Panc1 (cell line): ENCODE data around the gene SLC4A2. TPM values are rescaled to one million over a fixed set of nuclear protein-coding genes. Genes with fewer than 3 reads are reported as not detected.

Experiments used
- ATAC-seq: fragments of 200-7000 bp; cut with Tn5 transposase; 2 replicates; pipeline ENCODE4 v1.9.1; 2020; ENCODE audit warnings: mild to moderate bottlenecking, moderate library complexity
- BruUV-seq: library from RNA; stranded (reverse); fragments of 400-500 nt; replicated peaks from 2 replicates; lab custom pipeline; 2021; lab: Mats Ljungman, UMichigan
- CTCF ChIA-PET: fragments of 300-600 bp; sonication (Branson Sonifier 250); formaldehyde crosslinking; loops from one replicate; lab custom pipeline; 2022; ENCODE audit warnings: antibody characterized with exemption; lab: Charles Lee
- POLR2A ChIA-PET: fragments of 300-600 bp; sonication (Branson Sonifier 250); formaldehyde crosslinking; loops from one replicate; lab custom pipeline; 2022; ENCODE audit warnings: antibody characterized with exemption; lab: Charles Lee
- DNase-seq: peaks from one replicate; pipeline ENCODE4 v3.0.0-alpha.2; 2010; ENCODE audit warnings: low read depth, low spot score
- H3K27ac ChIP-seq: 2 replicates; pipeline ENCODE4 v1.5.1; 2011; ENCODE audit warnings: mild to moderate bottlenecking, low read length, inconsistent platforms
- H3K27me3 ChIP-seq: fragments of 200-500 bp; sonication (Bioruptor generic); 2 replicates; pipeline ENCODE4 v1.6.0; 2014; ENCODE audit warnings: low read length, inconsistent platforms; ENCODE audit not compliant: control insufficient read depth, insufficient read depth
- H3K36me3 ChIP-seq: fragments of 200-500 bp; sonication (Bioruptor generic); 2 replicates; pipeline ENCODE4 v1.5.1; 2014; ENCODE audit warnings: inconsistent platforms, mild to moderate bottlenecking, low read length, moderate library complexity; ENCODE audit not compliant: control insufficient read depth, insufficient read depth
- H3K4me1 ChIP-seq: 2 replicates; pipeline ENCODE4 v1.5.1; 2011; ENCODE audit warnings: inconsistent platforms, mild to moderate bottlenecking, low read length, moderate library complexity; ENCODE audit not compliant: control insufficient read depth, insufficient read depth
- H3K4me3 ChIP-seq, 2 experiments: 2 replicates each; pipeline ENCODE4 v1.5.1; 2011 to 2012; ENCODE audit warnings: low read depth in 2 of 2, low read length in 2 of 2, mild to moderate bottlenecking in 2 of 2, inconsistent platforms in 1 of 2, moderate library complexity in 1 of 2
- H3K9me3 ChIP-seq: fragments of 200-500 bp; sonication (Bioruptor generic); 2 replicates; pipeline ENCODE4 v1.5.1; 2014; ENCODE audit warnings: low read depth, mild to moderate bottlenecking, inconsistent platforms, low read length, moderate library complexity; ENCODE audit not compliant: control insufficient read depth, insufficient read depth
- CTCF ChIP-seq: fragments of 450-650 bp; IDR thresholded peaks from 2 replicates; pipeline ENCODE4 v1.5.1; 2017; ENCODE audit warnings: mild to moderate bottlenecking
- POLR2AphosphoS5 ChIP-seq: IDR thresholded peaks from 2 replicates; pipeline ENCODE4 v1.6.1; 2012; ENCODE audit warnings: mild to moderate bottlenecking, low read depth, low read length, moderate library complexity
- REST ChIP-seq, 2 experiments: IDR thresholded peaks; 2 replicates each; pipeline ENCODE4 v1.6.1; 2011 to 2012; ENCODE audit warnings: low read depth in 2 of 2, control low read depth in 1 of 2, low read length in 1 of 2, mild to moderate bottlenecking in 1 of 2, moderate library complexity in 1 of 2; ENCODE audit not compliant: insufficient read depth in 1 of 2
- SIN3A ChIP-seq: IDR thresholded peaks from 2 replicates; pipeline ENCODE4 v1.6.1; 2012; ENCODE audit warnings: low read depth, mild to moderate bottlenecking, low read length, moderate library complexity, borderline replicate concordance; ENCODE audit not compliant: insufficient read depth
- TCF7L2 ChIP-seq: IDR thresholded peaks from 2 replicates; pipeline ENCODE4 v1.6.1; 2011; ENCODE audit warnings: mild to moderate bottlenecking, low read depth, low read length, inconsistent platforms
- in situ Hi-C: cut with HindIII; loops from 2 replicates; pipeline ENCODE4 v1.10.0; 2016; ENCODE audit warnings: low sequenced_read_pairs, low pct_unique_long_range_greater_than_20kb
- intact Hi-C: fragments of 100-400 bp; cut with micrococcal nuclease; formaldehyde crosslinking; loops from one replicate; pipeline ENCODE4 v1.10.0; 2022; ENCODE audit not compliant: unreplicated experiment
- total RNA-seq: library from RNA; stranded (reverse); gene quantifications from one replicate; pipeline ENCODE4 v1.2.1, GENCODE V29; 2021; ENCODE audit not compliant: unreplicated experiment

SLC4A2 gene
- total RNA-seq, 1 experiment from 2014 or later: 580 TPM

- CTCF ChIA-PET: no interaction called here
- ATAC-seq: no peak
- POLR2A ChIA-PET: no interaction called here
- peak overlapping the region; percentile 74 to 93; a peak in 3 of 4 replicates for H3K4me3 ChIP-seq
- H3K9me3 ChIP-seq: no peaks in the 10 kb centered on the region
- no peaks in the 10 kb centered on the region for H3K27me3 ChIP-seq
- BruUV-seq: no TSS peak
- intact Hi-C loops (loop anchor here (5.0 kb wide), 1 partner anchor 34 kb away; no protein-coding TSS in a partner anchor), in situ Hi-C loops (no loop called here)
- H3K27ac ChIP-seq: peak overlapping the region; percentile 91
- no peaks in the 10 kb centered on the region; the same call in 1 of the 2 replicates for H3K36me3 ChIP-seq
- TF ChIP-seq TCF7L2 (no peak), REST (IDR thresholded peaks at IDR 0.05; ENCODE audit: insufficient read depth in 1 of 2, low read depth in 2 of 2, low read length in 1 of 2) (0 out of 4 replicates have a peak, but pooled peaks of 1 of the 2 experiments have one; percentile 7), SIN3A (no peak), CTCF (no peak), POLR2AphosphoS5 (peak; percentile 15)
- no peak for DNase-seq
- H3K4me1 ChIP-seq: peaks cover 44% of the 10 kb centered on the region
These were observed 19.0 kb downstream of the SLC4A2 start for GRCh38 chr7:151078233-151079040.

GRCh38 chr7:151079199-151079910, 20.0 kb downstream of the SLC4A2 start:
- ATAC-seq: no peak
- no TSS peak for BruUV-seq
- H3K4me1 ChIP-seq: peaks cover 50% of the 10 kb centered on the region

More at GRCh38 chr7:151079199-151079910, 20.0 kb downstream of the SLC4A2 start:
- H3K36me3 ChIP-seq: no peaks in the 10 kb centered on the region; the same call in 1 of the 2 replicates
- TF ChIP-seq REST (IDR thresholded peaks at IDR 0.05; ENCODE audit: insufficient read depth in 1 of 2, low read depth in 2 of 2, low read length in 1 of 2): no peak
- no peak for TF ChIP-seq CTCF
- TF ChIP-seq POLR2AphosphoS5: no peak; the same call in 1 of the 2 replicates
- no peak for TF ChIP-seq SIN3A
- no peak for TF ChIP-seq TCF7L2
- POLR2A ChIA-PET: no interaction called here
- peak overlapping the region; percentile 74 to 93 for H3K4me3 ChIP-seq
- in situ Hi-C loops (no loop called here), intact Hi-C loops (loop anchor here (5.0 kb wide), 1 partner anchor 33 kb away; no protein-coding TSS in a partner anchor)
- peak overlapping the region; percentile 91 for H3K27ac ChIP-seq
- no peaks in the 10 kb centered on the region for H3K9me3 ChIP-seq
- CTCF ChIA-PET: no interaction called here
- no peaks in the 10 kb centered on the region for H3K27me3 ChIP-seq
- DNase-seq: no peak
